Brain microvascular endothelial cell (primary cell): ENCODE measurements around the gene CDH26.
"Not testable (repeated sequence)": the region's sequence is repeated elsewhere in the genome, so short reads cannot be mapped to it uniquely, and the experiment has no call there.

Experiments
- DNase-seq: peaks from one replicate; pipeline ENCODE4 v3.0.0-alpha.2; 2020
- H3K27ac ChIP-seq: fragments of 250-450 bp; sonication (Bioruptor Pico); 2 replicates; pipeline ENCODE4 v1.5.1; 2020; ENCODE audit warnings: mild to moderate bottlenecking, moderate library complexity
- H3K27me3 ChIP-seq: fragments of 250-450 bp; sonication (Bioruptor Pico); replicated peaks from 2 replicates; pipeline ENCODE4 v1.5.1; 2020; ENCODE audit warnings: mild to moderate bottlenecking
- H3K36me3 ChIP-seq: fragments of 250-450 bp; sonication (Bioruptor Pico); replicated peaks from 2 replicates; pipeline ENCODE4 v1.5.1; 2020; ENCODE audit warnings: mild to moderate bottlenecking
- H3K4me3 ChIP-seq: 2 replicates; pipeline ENCODE4 v1.5.1; 2011; ENCODE audit warnings: low read depth, mild to moderate bottlenecking, control low read depth, low read length, moderate library complexity
- CTCF ChIP-seq: IDR thresholded peaks from 2 replicates; pipeline ENCODE4 v1.5.1; 2011; ENCODE audit warnings: low read depth, mild to moderate bottlenecking, moderate library complexity, low read length, control low read depth, inconsistent platforms; ENCODE audit errors: missing control alignments
- in situ Hi-C: cut with HindIII; loops from 2 replicates; pipeline ENCODE4 v1.10.0; 2017; ENCODE audit warnings: low sequenced_read_pairs, low pct_ligation_motif_present

The CDH26 gene

GRCh38 chr20:60040471-60041162, 82.4 kb downstream of the CDH26 start:
- TF ChIP-seq CTCF, result no peak
- Histone ChIP-seq H3K27me3 (no peaks in the 10 kb centered on the region), H3K4me3 (no peak overlapping the region), H3K36me3 (no peaks in the 10 kb centered on the region), H3K27ac (no peak overlapping the region)
- no peak for DNase-seq
- in situ Hi-C loops, result no loop called here

- H3K4me3 ChIP-seq, H3K27ac ChIP-seq: not testable (repeated sequence)
- DNase-seq, result peak; percentile 77
Measured at GRCh38 chr20:60041436-60042165, 83.4 kb downstream of the CDH26 start.

GRCh38 chr20:60043435-60043834, 85.2 kb downstream of the CDH26 start:
- no peak for DNase-seq
- TF ChIP-seq CTCF, result no peak
- no peaks in the 10 kb centered on the region for H3K27me3 ChIP-seq
- no peak overlapping the region for H3K27ac ChIP-seq
- in situ Hi-C loops, result no loop called here
- H3K36me3 ChIP-seq, result no peaks in the 10 kb centered on the region
- no peak overlapping the region for H3K4me3 ChIP-seq

More at GRCh38 chr20:60041436-60042165, 83.4 kb downstream of the CDH26 start:
- H3K27me3 ChIP-seq, H3K36me3 ChIP-seq, in situ Hi-C loops: not testable (repeated sequence)

GRCh38 chr20:60046011-60046413, 87.8 kb downstream of the CDH26 start:
- no peak for TF ChIP-seq CTCF
- no peak overlapping the region for H3K4me3 ChIP-seq
- no peak for DNase-seq
- H3K27me3 ChIP-seq, result no peaks in the 10 kb centered on the region
- no peaks in the 10 kb centered on the region for H3K36me3 ChIP-seq
- H3K27ac ChIP-seq, result no peak overlapping the region
- in situ Hi-C loops, result no loop called here

- DNase-seq, result no peak
- TF ChIP-seq CTCF, result no peak
- H3K4me3 ChIP-seq, result no peak overlapping the region
- H3K27ac ChIP-seq, result no peak overlapping the region
- no peaks in the 10 kb centered on the region for H3K36me3 ChIP-seq
- in situ Hi-C loops, result no loop called here
- H3K27me3 ChIP-seq, result no peaks in the 10 kb centered on the region
Measured at GRCh38 chr20:60046436-60046835, 88.2 kb downstream of the CDH26 start.

GRCh38 chr20:60046860-60047259, 88.6 kb downstream of the CDH26 start:
- in situ Hi-C loops, result no loop called here
- TF ChIP-seq CTCF, result no peak
- H3K4me3 ChIP-seq, result no peak overlapping the region
- DNase-seq, result no peak
- H3K27ac ChIP-seq, result no peak overlapping the region
- H3K36me3 ChIP-seq, result no peaks in the 10 kb centered on the region
- no peaks in the 10 kb centered on the region for H3K27me3 ChIP-seq
